K562 (cell line): ENCODE results near the gene CRLF3. TPM values are rescaled to one million over a fixed set of nuclear protein-coding genes. Genes with fewer than 3 reads are reported as not detected.

Experiments
- AFF1 ChIP-seq, 2 experiments: fragments of 450-650 bp; IDR thresholded peaks; 2 replicates each; pipeline ENCODE4 v1.6.1; 2018; ENCODE audit warnings: mild to moderate bottlenecking in 2 of 2, low read depth in 1 of 2; ENCODE audit not compliant: partially characterized antibody in 2 of 2
- BACH1 ChIP-seq: fragments of 200-800 bp; sonication (Bioruptor generic); IDR thresholded peaks from 2 replicates; pipeline ENCODE4 v1.6.1; 2016; ENCODE audit warnings: missing genetic modification characterization, missing compliant biosample characterization
- BRCA1 ChIP-seq, 2 experiments: fragments of 450-650 bp in 1 of 2; sonication (generic) in 1 of 2; formaldehyde crosslinking in 1 of 2; IDR thresholded peaks; 2 replicates each; pipeline versions ENCODE4 v1.5.0 to v1.6.1; 2017 to 2020; ENCODE audit warnings: mild to moderate bottlenecking in 1 of 2, missing genetic modification reagents in 1 of 2
- CBX5 ChIP-seq: IDR thresholded peaks from 2 replicates; pipeline ENCODE4 v1.6.1; 2014; ENCODE audit warnings: low read depth, borderline replicate concordance
- CUX1 ChIP-seq: fragments of 200-800 bp; sonication (Bioruptor generic); IDR thresholded peaks from 2 replicates; pipeline ENCODE4 v1.6.1; 2016; ENCODE audit warnings: missing genetic modification characterization, missing compliant biosample characterization
- ETS1 ChIP-seq: conservative IDR thresholded peaks from 2 replicates; pipeline ENCODE4 v1.6.1; 2011; ENCODE audit warnings: low read depth, mild to moderate bottlenecking, low read length; ENCODE audit not compliant: control insufficient read depth
- HES1 ChIP-seq: fragments of 450-650 bp; IDR thresholded peaks from 2 replicates; pipeline ENCODE4 v1.6.1; 2016; ENCODE audit warnings: low read depth, mild to moderate bottlenecking, moderate library complexity
- HIVEP1 ChIP-seq: fragments of 250-450 bp; sonication (Bioruptor Pico); IDR thresholded peaks from 2 replicates; pipeline ENCODE4 v1.4.0; 2020; ENCODE audit warnings: mild to moderate bottlenecking
- MAFF ChIP-seq: IDR thresholded peaks from 2 replicates; pipeline ENCODE4 v1.6.1; 2012; ENCODE audit warnings: low read length, improper control_type of control experiment
- MAFG ChIP-seq: fragments of 450-650 bp; conservative IDR thresholded peaks from 2 replicates; pipeline ENCODE4 v1.6.1; 2016; ENCODE audit warnings: missing genetic modification characterization, missing compliant biosample characterization
- MEF2A ChIP-seq: IDR thresholded peaks from 2 replicates; pipeline ENCODE4 v1.6.1; 2011; ENCODE audit warnings: low read depth, mild to moderate bottlenecking, low read length, moderate library complexity; ENCODE audit not compliant: control insufficient read depth
- MTF1 ChIP-seq: fragments of 250-450 bp; sonication (Bioruptor Pico); IDR thresholded peaks from 2 replicates; pipeline ENCODE4 v1.9.0; 2021; ENCODE audit warnings: moderate library complexity, mild to moderate bottlenecking, inconsistent platforms, borderline replicate concordance
- PCBP1 ChIP-seq: fragments of 200-400 bp; formaldehyde crosslinking; IDR thresholded peaks from 2 replicates; pipeline ENCODE4 v1.6.1; 2018; ENCODE audit warnings: mild to moderate bottlenecking, low read depth, low read length; ENCODE audit not compliant: poor library complexity, severe bottlenecking
- RAD51 ChIP-seq: fragments of 450-650 bp; IDR thresholded peaks from 2 replicates; pipeline ENCODE4 v1.7.1; 2016; ENCODE audit warnings: low read depth, mild to moderate bottlenecking, borderline replicate concordance
- RBM25 ChIP-seq: fragments of 200-400 bp; formaldehyde crosslinking; IDR thresholded peaks from 2 replicates; pipeline ENCODE4 v1.6.1; 2018; ENCODE audit warnings: low read length, low read depth, moderate library complexity; ENCODE audit not compliant: severe bottlenecking
- SIRT6 ChIP-seq: IDR thresholded peaks from one replicate; pipeline ENCODE4 v1.6.1; 2012; ENCODE audit warnings: low read depth, mild to moderate bottlenecking, control low read depth, inconsistent platforms, low read length, moderate library complexity
- THRAP3 ChIP-seq: fragments of 450-650 bp; IDR thresholded peaks from 2 replicates; pipeline ENCODE4 v1.6.1; 2016; ENCODE audit warnings: mild to moderate bottlenecking, inconsistent platforms, borderline replicate concordance
- ZNF24 ChIP-seq: fragments of 450-650 bp; IDR thresholded peaks from 2 replicates; pipeline ENCODE4 v1.6.1; 2016
- polyA plus RNA-seq, 8 experiments: library from polyadenylated mRNA; depleted of rRNA in 4 of 8; stranded (reverse) in 5 of 8; unstranded in 3 of 8; fragments of >200 nt; fragmentation: Nextera tagmentation in 2 of 8; fragmentation: Illumina TruSeq in 1 of 8; extraction: Ambion mirVana in 2 of 8; extraction: Trizol in 1 of 8; gene quantifications; 2 replicates each; pipeline versions ENCODE4 v1.2.1 to v1.2.3, GENCODE V29; 2011 to 2014; ENCODE audit warnings: inconsistent platforms in 1 of 8, missing spikeins in 1 of 8
- total RNA-seq, 7 experiments: library from RNA; depleted of rRNA in 6 of 7; stranded (reverse); fragments of >200 nt in 6 of 7; fragmentation: Illumina TruSeq in 2 of 7; extraction: Trizol in 2 of 7; gene quantifications; 2 replicates each; pipeline versions ENCODE4 v1.2.1 to v1.2.3, GENCODE V29; 2011 to 2021; ENCODE audit warnings: low replicate concordance in 1 of 7

Gene CRLF3
- total and polyA plus RNA-seq, 9 of the 15 experiments (the other 6 are each of a cell fraction or from before 2014, with no cell fraction given): 13.2 to 55.9 (median 29.8) TPM

GRCh38 chr17:30831257-30831656, 6.8 kb upstream of the CRLF3 start (continued):
- TF ChIP-seq CUX1 (CRISPR knock-in tag): 0 out of 2 replicates have a peak, but pooled peaks have one; percentile 64
- TF ChIP-seq CBX5: no peak
- no peak for TF ChIP-seq MTF1
- no peak for TF ChIP-seq RAD51
- TF ChIP-seq RBM25: no peak
- no peak for TF ChIP-seq HIVEP1 (CRISPR knock-in tag)
- peak; percentile 62 for TF ChIP-seq MAFG
- TF ChIP-seq ZNF24: no peak
- no peak for TF ChIP-seq HES1
- TF ChIP-seq AFF1 (IDR thresholded peaks at IDR 0.05; ENCODE audit: low read depth in 1 of 2, partially characterized antibody in 2 of 2): no peak
- no peak for TF ChIP-seq ETS1
- TF ChIP-seq PCBP1: no peak
- 0 out of 2 replicates have a peak, but pooled peaks have one; percentile 70 for TF ChIP-seq BACH1
- TF ChIP-seq SIRT6: no peak
- peak; percentile 67 for TF ChIP-seq MAFF
- no peak for TF ChIP-seq MEF2A
- no peak for TF ChIP-seq BRCA1 (IDR thresholded peaks at IDR 0.05)
- TF ChIP-seq BRCA1 (CRISPR knock-in tag; IDR thresholded peaks at IDR 0.05): no peak
- TF ChIP-seq THRAP3: no peak
